GM13976 (cell line): Measurements from ENCODE around the gene RDM1.

Experiments
- DNase-seq: peaks from one replicate; pipeline ENCODE4 v3.0.0; 2012; ENCODE audit warnings: low spot score
- CTCF ChIP-seq: IDR thresholded peaks from 2 replicates; pipeline ENCODE4 v1.5.1; 2012; ENCODE audit warnings: borderline replicate concordance, mild to moderate bottlenecking; ENCODE audit not compliant: insufficient read depth; ENCODE audit errors: extremely low read depth, missing control alignments, control extremely low read depth
- in situ Hi-C: fragments of 300-500 bp; cut with MboI; formaldehyde crosslinking; loops from one replicate; pipeline ENCODE4 v1.12.0; 2022; ENCODE audit warnings: low sequenced_read_pairs, mixed read lengths, inconsistent platforms; ENCODE audit not compliant: unreplicated experiment

The RDM1 gene

GRCh38 chr17:35895636-35896587 lies 34.7 kb downstream of the RDM1 start:
- DNase-seq, result peak; percentile 59
- in situ Hi-C loops, result no loop called here
- no peak for TF ChIP-seq CTCF

- TF ChIP-seq CTCF, result no peak
- no peak for DNase-seq
- in situ Hi-C loops, result no loop called here
These were observed 36.4 kb downstream of the RDM1 start for GRCh38 chr17:35894206-35894605.

DNA sequence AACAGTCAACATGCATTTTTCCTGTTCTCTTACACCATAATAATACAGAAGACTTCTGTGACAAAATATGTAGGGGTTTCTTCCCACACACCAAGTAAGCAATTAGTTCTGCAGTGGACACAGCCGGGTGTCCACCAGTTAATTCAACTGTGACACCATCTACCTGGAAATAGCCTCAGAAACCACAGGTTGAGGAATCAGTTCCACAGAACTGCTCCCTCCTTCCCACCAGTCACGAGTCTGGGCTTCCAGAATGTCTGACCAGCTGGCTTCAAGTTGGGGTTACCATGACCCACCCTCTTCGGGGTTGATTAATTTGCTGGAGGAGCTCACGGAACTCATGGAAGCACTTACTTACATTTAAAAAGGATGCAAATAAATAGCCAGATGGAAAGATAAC lies 36.8 kb downstream of the RDM1 start:
- no peak for DNase-seq
- in situ Hi-C loops, result no loop called here
- TF ChIP-seq CTCF, result no peak

GRCh38 chr17:35892091-35893035 lies 38.2 kb downstream of the RDM1 start:
- DNase-seq, result peak; percentile 58
- TF ChIP-seq CTCF, result no peak
- in situ Hi-C loops, result no loop called here

DNA sequence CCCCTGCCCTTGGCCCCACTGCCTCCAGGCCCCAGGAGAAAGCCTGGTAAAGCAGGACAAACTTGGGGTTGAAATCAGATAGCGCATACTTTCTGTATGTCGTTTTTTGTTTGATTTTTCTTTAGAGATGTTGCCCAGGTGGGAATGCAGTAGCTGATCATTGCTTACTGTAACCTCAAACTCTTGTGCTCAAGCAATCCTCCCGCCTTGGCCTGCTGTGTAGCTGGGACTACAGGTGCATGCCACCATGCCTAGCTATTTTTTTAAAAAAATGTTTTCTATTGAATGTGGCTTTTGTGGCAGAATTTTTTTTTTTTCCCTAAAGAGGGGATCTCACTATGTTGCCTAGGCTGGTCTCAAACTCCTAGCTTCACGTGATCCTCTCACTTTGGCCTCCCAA lies 39.3 kb downstream of the RDM1 start:
- TF ChIP-seq CTCF, result no peak
- in situ Hi-C loops, result no loop called here
- DNase-seq, result no peak

DNA sequence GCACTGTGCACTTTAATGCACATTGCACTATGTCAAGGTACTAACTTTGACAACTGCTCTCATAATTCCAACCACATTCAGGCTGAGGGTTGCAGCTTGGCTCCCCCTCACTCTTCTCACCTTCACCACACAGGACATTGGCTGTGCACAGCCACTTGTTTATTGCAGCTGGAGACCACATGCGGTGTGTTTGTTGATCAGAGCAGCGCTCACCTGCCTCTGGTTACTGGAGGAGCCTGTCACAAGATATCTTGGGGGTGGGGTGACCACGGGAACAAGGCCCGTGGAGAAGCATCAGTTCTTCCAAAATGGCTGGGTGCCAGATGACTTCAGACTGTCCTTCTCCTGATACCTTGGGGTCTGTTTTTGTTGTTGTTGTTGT lies 39.8 kb downstream of the RDM1 start:
- in situ Hi-C loops, result no loop called here
- no peak for TF ChIP-seq CTCF
- peak; percentile 55 for DNase-seq
